KMS-11 (cell line): Measurements from ENCODE around the gene CD2.

Experiments used
- H2AFZ ChIP-seq: fragments of 200-600 bp; sonication (generic); 2 replicates; pipeline ENCODE4 v1.6.1; 2016; ENCODE audit warnings: antibody characterized with exemption, mixed run types, low read depth
- H3K27ac ChIP-seq: fragments of 200-600 bp; sonication (generic); 2 replicates; pipeline ENCODE4 v1.6.1; 2016; ENCODE audit warnings: mild to moderate bottlenecking, mixed run types
- H3K27me3 ChIP-seq: fragments of 200-600 bp; sonication (generic); 2 replicates; pipeline ENCODE4 v1.6.1; 2017; ENCODE audit warnings: mild to moderate bottlenecking, low read depth, mixed run types, moderate library complexity; ENCODE audit not compliant: insufficient read depth
- H3K36me3 ChIP-seq: fragments of 200-600 bp; sonication (generic); 2 replicates; pipeline ENCODE4 v1.6.1; 2017; ENCODE audit warnings: mild to moderate bottlenecking, mixed run types; ENCODE audit not compliant: insufficient read depth
- H3K4me1 ChIP-seq: fragments of 200-600 bp; sonication (generic); 2 replicates; pipeline ENCODE4 v1.6.1; 2016; ENCODE audit warnings: mild to moderate bottlenecking, low read depth, mixed run types; ENCODE audit not compliant: poor library complexity, severe bottlenecking
- H3K4me2 ChIP-seq: fragments of 200-600 bp; sonication (generic); 2 replicates; pipeline ENCODE4 v1.7.0; 2016; ENCODE audit warnings: mild to moderate bottlenecking, mixed run types
- H3K4me3 ChIP-seq: fragments of 200-600 bp; sonication (generic); IDR thresholded peaks from 2 replicates; pipeline ENCODE4 v1.6.1; 2017; ENCODE audit warnings: low read depth, low read length, mixed read lengths; ENCODE audit not compliant: insufficient read depth
- H3K79me2 ChIP-seq: fragments of 200-600 bp; sonication (generic); 2 replicates; pipeline ENCODE4 v1.6.1; 2016; ENCODE audit warnings: low read depth, mixed run types; ENCODE audit not compliant: insufficient read depth
- H3K9ac ChIP-seq: fragments of 200-600 bp; sonication (generic); 2 replicates; pipeline ENCODE4 v1.6.1; 2016; ENCODE audit warnings: mild to moderate bottlenecking, mixed run types
- H4K20me1 ChIP-seq: fragments of 200-600 bp; sonication (generic); 2 replicates; pipeline ENCODE4 v1.6.1; 2016; ENCODE audit warnings: mild to moderate bottlenecking, mixed run types; ENCODE audit not compliant: insufficient read depth
- CTCF ChIP-seq: fragments of 200-600 bp; sonication (generic); conservative IDR thresholded peaks from 2 replicates; pipeline ENCODE4 v1.6.1; 2017; ENCODE audit warnings: low read depth, mild to moderate bottlenecking, antibody characterized with exemption, low read length, moderate library complexity, mixed read lengths

The CD2 gene

GRCh38 chr1:116768416-116769103 is 14.3 kb downstream of the CD2 start:
- no peaks in the 10 kb centered on the region for H3K27me3 ChIP-seq
- H3K27ac ChIP-seq, result peak overlapping the region; percentile 91
- H3K4me2 ChIP-seq, result peak overlapping the region; percentile 91
- peak overlapping the region; percentile 6 for H3K4me3 ChIP-seq
- peaks cover 98% of the 10 kb centered on the region for H3K4me1 ChIP-seq
- no peaks in the 10 kb centered on the region for H3K79me2 ChIP-seq
- H3K9ac ChIP-seq, result peak overlapping the region; percentile 36; the same call in 1 of the 2 replicates
- H4K20me1 ChIP-seq, result no peaks in the 10 kb centered on the region
- H2AFZ ChIP-seq, result peak overlapping the region; percentile 26; the same call in 1 of the 2 replicates
- H3K36me3 ChIP-seq, result no peaks in the 10 kb centered on the region
- TF ChIP-seq CTCF, result no peak

GRCh38 chr1:116769104-116769452 is 14.8 kb downstream of the CD2 start:
- peaks cover 93% of the 10 kb centered on the region for H3K4me1 ChIP-seq
- no peak for TF ChIP-seq CTCF
- peak overlapping the region; percentile 91 for H3K4me2 ChIP-seq
- H3K36me3 ChIP-seq, result no peaks in the 10 kb centered on the region
- no peaks in the 10 kb centered on the region for H4K20me1 ChIP-seq
- no peak overlapping the region for H2AFZ ChIP-seq
- peak overlapping the region; percentile 6 for H3K4me3 ChIP-seq
- no peaks in the 10 kb centered on the region for H3K27me3 ChIP-seq
- H3K79me2 ChIP-seq, result no peaks in the 10 kb centered on the region
- H3K9ac ChIP-seq, result peak overlapping the region; percentile 36; the same call in 1 of the 2 replicates
- peak overlapping the region; percentile 91 for H3K27ac ChIP-seq

- H3K36me3 ChIP-seq, result no peaks in the 10 kb centered on the region
- TF ChIP-seq CTCF, result no peak
- peak overlapping the region; percentile 91 for H3K27ac ChIP-seq
- peak overlapping the region; percentile 6 for H3K4me3 ChIP-seq
- no peak overlapping the region for H2AFZ ChIP-seq
- no peaks in the 10 kb centered on the region for H4K20me1 ChIP-seq
- H3K4me1 ChIP-seq, result peaks cover 88% of the 10 kb centered on the region
- H3K4me2 ChIP-seq, result peak overlapping the region; percentile 91
- H3K79me2 ChIP-seq, result no peaks in the 10 kb centered on the region
- H3K27me3 ChIP-seq, result no peaks in the 10 kb centered on the region
- H3K9ac ChIP-seq, result peak overlapping the region; percentile 36; the same call in 1 of the 2 replicates
Measured at GRCh38 chr1:116769561-116769977, 15.3 kb downstream of the CD2 start.

- Histone ChIP-seq H3K4me2 (peak overlapping the region; percentile 91), H3K27me3 (no peaks in the 10 kb centered on the region), H3K79me2 (no peaks in the 10 kb centered on the region), H3K27ac (peak overlapping the region; percentile 91), H3K4me1 (peaks cover 83% of the 10 kb centered on the region), H3K36me3 (no peaks in the 10 kb centered on the region), H3K4me3 (no peak overlapping the region), H2AFZ (peak overlapping the region; percentile 47; the same call in 1 of the 2 replicates), H4K20me1 (no peaks in the 10 kb centered on the region), H3K9ac (no peak overlapping the region; the same call in 1 of the 2 replicates)
- no peak for TF ChIP-seq CTCF
Measured at GRCh38 chr1:116769994-116770393, 15.8 kb downstream of the CD2 start.
